Right renal pelvis (tissue), 4 donors: ENCODE data around the gene CEP85. TPM values are rescaled to one million over a fixed set of nuclear protein-coding genes. Genes with fewer than 3 reads are reported as not detected.
"Not testable (repeated sequence)": the region's sequence is repeated elsewhere in the genome, so short reads cannot be mapped to it uniquely, and the experiment has no call there.

ENCODE experiments used
- DNase-seq, 4 donors: peaks; one replicate each; pipeline ENCODE4 v3.0.0-alpha.2; 2013; ENCODE audit warnings: low read depth in 4 of 4, low spot score in 3 of 4, missing footprints in 1 of 4
- polyA plus RNA-seq, 4 donors: library from polyadenylated mRNA; unstranded; fragments of 120-200 nt; gene quantifications; one replicate each; pipeline ENCODE4 v1.2.1, GENCODE V29; 2013; ENCODE audit not compliant: insufficient read length in 4 of 4

The CEP85 gene
- polyA plus RNA-seq, 4 donors = 13.4 to 17.1 (median 15.9) TPM

GRCh38 chr1:26287033-26287711 is 53.2 kb downstream of the CEP85 start:
- no peak for DNase-seq

- DNase-seq = no peak
Observed at GRCh38 chr1:26287811-26288210, 53.8 kb downstream of the CEP85 start.

DNA sequence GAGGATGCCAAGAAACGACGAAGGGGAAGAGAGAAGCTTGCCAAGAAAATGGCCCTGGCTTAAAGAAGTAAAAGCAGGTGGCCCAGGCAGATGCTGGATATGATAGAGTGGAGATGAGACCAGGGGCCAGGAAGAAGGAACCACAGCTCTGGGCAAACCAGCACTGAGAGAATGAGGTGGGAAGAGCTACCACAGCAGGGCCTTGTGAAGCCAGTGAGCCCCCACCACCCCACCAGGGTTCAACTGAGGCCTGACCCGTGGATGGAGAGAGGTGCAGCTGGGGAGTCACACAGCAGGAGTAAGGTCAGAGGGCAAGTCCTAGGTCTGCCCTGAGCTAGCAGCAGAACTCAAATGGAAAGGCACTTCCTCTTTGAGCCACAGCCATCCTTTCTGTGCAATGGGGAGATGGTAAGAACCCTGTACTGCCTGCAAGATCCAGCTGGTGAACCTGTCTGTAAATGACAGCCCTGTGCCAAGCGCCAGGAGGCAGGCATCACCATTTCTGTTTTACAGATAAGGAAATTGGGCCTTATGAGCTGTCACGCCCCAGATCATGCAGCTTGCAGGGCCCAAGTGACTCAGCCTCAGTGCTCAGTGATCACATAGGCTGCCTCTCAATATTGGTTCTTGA is 54.4 kb downstream of the CEP85 start:
- no peak for DNase-seq

DNA sequence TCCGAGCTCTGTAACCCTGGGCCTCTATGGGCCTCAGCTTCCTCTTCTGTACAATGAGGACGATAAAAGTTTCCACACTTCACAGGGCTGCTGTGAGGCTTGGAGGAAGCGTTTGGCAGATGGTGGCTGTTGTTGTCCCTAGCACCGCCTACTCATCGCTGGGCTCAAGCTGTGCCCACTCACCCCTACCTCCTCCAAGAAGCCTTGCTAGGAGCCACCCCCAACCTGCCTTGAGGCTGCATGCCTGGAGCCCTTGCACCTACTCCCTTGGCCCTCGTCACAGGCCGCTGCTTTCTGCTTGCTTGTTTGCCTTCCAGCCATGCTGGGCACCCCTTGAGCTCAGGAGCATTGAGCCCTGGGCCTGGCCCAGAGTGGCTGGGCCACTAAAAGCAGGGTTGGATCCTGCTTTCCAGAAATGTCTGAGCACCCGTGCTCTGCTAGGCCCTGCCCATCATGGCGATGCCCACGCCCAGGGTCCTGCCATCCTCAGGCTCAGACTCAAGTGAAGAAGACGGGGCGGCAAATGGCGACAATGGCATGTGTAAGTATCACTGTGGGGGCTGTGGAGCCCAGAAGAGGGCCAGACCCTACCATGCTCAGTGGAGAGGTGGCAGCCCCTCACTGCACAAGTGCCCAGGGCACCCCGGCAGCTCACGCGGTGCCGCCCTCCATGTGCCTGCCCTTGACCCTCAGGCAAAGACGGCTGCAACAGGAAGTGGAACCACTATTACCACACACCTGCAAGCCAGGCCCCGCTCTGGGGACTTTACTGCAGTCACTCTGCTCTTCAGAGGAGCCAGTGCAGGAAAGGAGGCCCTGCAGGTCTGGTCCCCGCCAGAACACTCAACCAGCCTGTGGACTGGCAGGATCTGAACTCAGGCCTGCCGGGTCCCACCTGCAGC is 55.4 kb downstream of the CEP85 start:
- DNase-seq = no peak

DNA sequence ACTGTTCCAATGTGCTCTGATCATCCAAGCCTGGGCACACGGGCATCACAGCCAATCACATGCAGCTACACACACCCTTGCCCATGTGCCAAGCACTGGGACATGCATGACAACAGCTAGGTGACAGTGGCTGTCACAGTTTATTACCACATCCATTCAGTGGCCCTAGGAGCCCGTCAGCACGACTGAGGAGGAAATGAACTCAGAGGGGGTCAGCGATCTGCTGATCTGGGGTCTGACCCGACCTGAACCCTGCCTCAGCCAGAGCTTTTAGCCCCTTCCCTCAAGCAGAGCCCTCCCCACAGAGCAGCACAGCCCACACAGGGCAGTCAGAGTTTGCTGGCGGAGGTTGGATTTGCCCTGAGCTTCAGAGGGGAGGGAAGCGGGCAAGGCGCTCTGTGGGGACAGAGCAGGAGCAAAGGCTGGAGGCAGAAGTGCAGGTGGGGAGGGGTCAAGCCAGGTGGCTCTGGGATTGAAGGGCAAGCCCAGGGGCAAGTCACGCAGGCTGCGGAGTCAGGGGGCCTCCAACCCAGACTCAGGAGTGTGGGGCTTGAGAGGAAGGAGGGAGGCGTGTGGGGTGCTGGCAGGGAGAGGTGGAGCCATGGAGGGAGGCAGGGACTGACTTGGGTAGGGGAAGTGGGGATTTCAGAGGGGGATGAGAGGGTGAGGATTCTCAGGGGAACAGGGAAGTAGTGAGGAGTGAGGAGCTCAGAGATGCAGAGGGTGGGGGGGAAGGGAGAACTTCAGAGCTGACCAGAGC is 56.3 kb downstream of the CEP85 start:
- no peak for DNase-seq

GRCh38 chr1:26290882-26291261 is 56.9 kb downstream of the CEP85 start:
- no peak for DNase-seq

DNA sequence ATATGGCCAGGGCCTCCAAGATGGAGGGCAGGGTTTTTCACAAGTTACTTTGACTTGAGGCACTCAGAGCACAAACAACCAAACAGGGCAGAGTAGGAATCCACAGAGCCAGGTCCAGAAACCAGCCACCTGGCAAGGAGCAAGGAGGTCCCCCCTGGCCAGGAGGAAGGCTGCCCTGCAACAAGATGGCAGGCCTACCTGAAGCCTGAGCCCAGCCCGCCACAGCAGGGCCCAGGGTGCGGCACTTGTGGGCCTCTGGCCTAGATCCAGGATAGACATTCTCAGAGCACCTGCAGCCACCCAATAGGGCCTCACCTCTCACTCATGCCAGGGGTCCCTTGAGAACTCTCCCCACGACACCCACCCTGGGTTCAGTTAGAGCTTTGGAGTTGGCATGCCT is 57.4 kb downstream of the CEP85 start:
- no peak for DNase-seq

- DNase-seq = no peak
Observed at GRCh38 chr1:26291939-26292338, 57.9 kb downstream of the CEP85 start.

- not testable (repeated sequence) for DNase-seq
Observed at GRCh38 chr1:26292735-26293134, 58.7 kb downstream of the CEP85 start.

- no peak for DNase-seq
Observed at GRCh38 chr1:26293911-26294463, 60.0 kb downstream of the CEP85 start.

GRCh38 chr1:26295194-26296138 is 61.5 kb downstream of the CEP85 start:
- DNase-seq = no peak

- DNase-seq = no peak
Observed at GRCh38 chr1:26296340-26297056, 62.5 kb downstream of the CEP85 start.

GRCh38 chr1:26297057-26297790 is 63.2 kb downstream of the CEP85 start:
- DNase-seq = no peak

- no peak for DNase-seq
Observed at GRCh38 chr1:26297791-26298124, 63.8 kb downstream of the CEP85 start.

GRCh38 chr1:26300578-26301275 is 66.7 kb downstream of the CEP85 start:
- DNase-seq = no peak

- no peak for DNase-seq
Observed at GRCh38 chr1:26302733-26303405, 68.9 kb downstream of the CEP85 start.

- no peak for DNase-seq
Observed at GRCh38 chr1:26305667-26306289, 71.8 kb downstream of the CEP85 start.
